BE2C (cell line): ENCODE measurements around the gene PSMC1. TPM values are rescaled to one million over a fixed set of nuclear protein-coding genes. Genes with fewer than 3 reads are reported as not detected.
"Not testable (repeated sequence)": the region's sequence is repeated elsewhere in the genome, so short reads cannot be mapped to it uniquely, and the experiment has no call there.

Experiments used
- DNase-seq: peaks from one replicate; pipeline ENCODE4 v3.0.0-alpha.2; 2020
- H3K27me3 ChIP-seq: fragments of 250-450 bp; sonication (Bioruptor Pico); 2 replicates; pipeline ENCODE4 v1.5.1; 2020; ENCODE audit warnings: mild to moderate bottlenecking
- H3K36me3 ChIP-seq: fragments of 250-450 bp; sonication (Bioruptor Pico); 2 replicates; pipeline ENCODE4 v1.5.1; 2020; ENCODE audit warnings: mild to moderate bottlenecking
- H3K4me1 ChIP-seq: fragments of 250-450 bp; sonication (Bioruptor Pico); 2 replicates; pipeline ENCODE4 v1.5.1; 2020
- H3K4me3 ChIP-seq: 2 replicates; pipeline ENCODE4 v1.5.1; 2011; ENCODE audit warnings: low read depth, low read length
- H3K9me3 ChIP-seq: fragments of 250-450 bp; sonication (Bioruptor Pico); 2 replicates; pipeline ENCODE4 v1.5.1; 2020
- polyA plus RNA-seq: library from polyadenylated mRNA; unstranded; fragments of >200 nt; gene quantifications from one replicate; pipeline ENCODE4 v1.2.1, GENCODE V29; 2012; ENCODE audit warnings: low read depth, missing spikeins; ENCODE audit not compliant: insufficient read length, insufficient read depth
- TF ChIP-seq, protein P1 (sequence below): IDR thresholded peaks from 2 replicates; pipeline ENCODE4 v1.5.1; 2012; ENCODE audit warnings: mild to moderate bottlenecking, low read depth, low read length

The PSMC1 gene
- polyA plus RNA-seq, result 168 TPM

DNA sequence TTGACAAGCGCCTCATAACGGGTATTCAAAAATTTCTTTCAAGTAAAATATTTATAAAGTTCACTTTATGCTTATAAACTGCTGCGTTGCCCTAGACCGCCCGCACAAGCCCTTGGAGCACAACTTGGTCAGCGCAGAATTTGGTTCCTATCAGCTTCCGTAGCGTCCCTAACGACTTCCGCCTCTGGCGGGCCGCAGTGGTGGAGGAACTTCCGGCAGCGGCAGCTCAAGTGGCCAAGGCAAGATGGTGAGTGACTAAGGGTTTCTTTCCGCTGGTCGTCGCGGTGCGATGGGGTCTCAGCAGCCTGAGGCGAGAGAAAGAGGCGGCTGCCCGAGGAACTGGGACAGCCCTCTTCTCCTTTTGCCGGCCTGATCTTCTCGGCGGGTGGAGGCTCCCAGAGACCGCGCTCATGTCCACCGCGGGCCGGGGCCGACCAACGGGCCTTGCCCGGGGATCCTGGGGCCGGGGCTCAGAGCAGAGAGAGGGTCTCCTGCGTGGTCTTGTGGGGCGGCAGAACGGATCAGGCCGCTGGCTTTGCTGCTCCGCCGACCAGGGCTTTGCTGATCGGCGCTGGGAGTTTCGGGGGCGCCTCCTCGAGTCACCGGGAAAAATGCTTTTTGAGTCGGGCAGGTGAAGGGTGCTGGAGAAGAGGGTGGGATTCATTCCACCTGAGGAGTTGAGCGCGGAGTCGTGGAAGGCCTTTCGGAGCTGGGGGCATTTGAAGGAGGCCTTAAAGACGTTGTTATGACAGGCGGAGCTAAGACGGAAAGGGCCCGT is at the start of gene PSMC1:
Gene PSMC1 (plus strand): TSS at position 200 of the 778 bp plus-strand sequence. CDS start 45 bp downstream, at position 245.
- Histone ChIP-seq H3K9me3 (no peaks in the 10 kb centered on the region), H3K27me3 (no peaks in the 10 kb centered on the region), H3K36me3 (peaks cover 41% of the 10 kb centered on the region), H3K4me1 (peaks cover 2% of the 10 kb centered on the region; the same call in 1 of the 2 replicates), H3K4me3 (peak within 1 kb of the TSS; percentile 88)
- peak; percentile 91 for DNase-seq
- TF ChIP-seq, protein P1, sequence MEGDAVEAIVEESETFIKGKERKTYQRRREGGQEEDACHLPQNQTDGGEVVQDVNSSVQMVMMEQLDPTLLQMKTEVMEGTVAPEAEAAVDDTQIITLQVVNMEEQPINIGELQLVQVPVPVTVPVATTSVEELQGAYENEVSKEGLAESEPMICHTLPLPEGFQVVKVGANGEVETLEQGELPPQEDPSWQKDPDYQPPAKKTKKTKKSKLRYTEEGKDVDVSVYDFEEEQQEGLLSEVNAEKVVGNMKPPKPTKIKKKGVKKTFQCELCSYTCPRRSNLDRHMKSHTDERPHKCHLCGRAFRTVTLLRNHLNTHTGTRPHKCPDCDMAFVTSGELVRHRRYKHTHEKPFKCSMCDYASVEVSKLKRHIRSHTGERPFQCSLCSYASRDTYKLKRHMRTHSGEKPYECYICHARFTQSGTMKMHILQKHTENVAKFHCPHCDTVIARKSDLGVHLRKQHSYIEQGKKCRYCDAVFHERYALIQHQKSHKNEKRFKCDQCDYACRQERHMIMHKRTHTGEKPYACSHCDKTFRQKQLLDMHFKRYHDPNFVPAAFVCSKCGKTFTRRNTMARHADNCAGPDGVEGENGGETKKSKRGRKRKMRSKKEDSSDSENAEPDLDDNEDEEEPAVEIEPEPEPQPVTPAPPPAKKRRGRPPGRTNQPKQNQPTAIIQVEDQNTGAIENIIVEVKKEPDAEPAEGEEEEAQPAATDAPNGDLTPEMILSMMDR, result no peak

DNA sequence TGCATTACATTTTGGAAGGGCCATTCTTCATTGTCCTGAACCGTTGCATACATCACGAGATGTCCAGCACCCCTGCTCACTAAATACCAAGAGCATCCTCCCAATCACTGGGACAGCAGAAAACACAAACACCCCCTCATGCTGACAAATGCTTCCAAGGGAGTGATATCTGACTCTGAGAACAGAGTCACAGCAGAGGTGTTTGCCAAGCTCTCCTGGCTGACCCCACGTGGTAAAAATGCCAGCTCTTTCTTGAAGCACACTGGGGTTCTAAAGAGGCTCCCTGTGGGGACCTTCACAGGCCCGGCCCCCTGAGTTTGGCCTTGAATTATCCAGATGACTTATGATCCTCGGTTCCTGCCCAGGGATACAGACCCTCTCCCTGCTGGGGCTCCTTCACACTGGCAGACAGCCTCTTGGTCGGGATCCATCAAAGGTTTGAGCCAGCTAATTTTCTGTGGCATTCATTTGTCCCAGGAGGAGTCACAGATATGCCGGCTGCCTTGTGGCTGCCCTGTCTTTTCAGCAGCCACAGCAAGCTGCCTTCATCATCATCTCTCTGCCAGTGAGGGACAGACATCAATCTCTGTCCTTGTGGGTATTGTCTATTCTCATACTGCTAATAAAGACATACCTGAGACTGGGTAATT is 43.1 kb upstream of the PSMC1 start:
- no peak for DNase-seq
- Histone ChIP-seq H3K4me1 (no peaks in the 10 kb centered on the region), H3K4me3 (no peak overlapping the region), H3K27me3 (no peaks in the 10 kb centered on the region), H3K36me3 (no peaks in the 10 kb centered on the region), H3K9me3 (peaks cover 2% of the 10 kb centered on the region; the same call in 1 of the 2 replicates)
- TF ChIP-seq, protein P1, result no peak

DNA sequence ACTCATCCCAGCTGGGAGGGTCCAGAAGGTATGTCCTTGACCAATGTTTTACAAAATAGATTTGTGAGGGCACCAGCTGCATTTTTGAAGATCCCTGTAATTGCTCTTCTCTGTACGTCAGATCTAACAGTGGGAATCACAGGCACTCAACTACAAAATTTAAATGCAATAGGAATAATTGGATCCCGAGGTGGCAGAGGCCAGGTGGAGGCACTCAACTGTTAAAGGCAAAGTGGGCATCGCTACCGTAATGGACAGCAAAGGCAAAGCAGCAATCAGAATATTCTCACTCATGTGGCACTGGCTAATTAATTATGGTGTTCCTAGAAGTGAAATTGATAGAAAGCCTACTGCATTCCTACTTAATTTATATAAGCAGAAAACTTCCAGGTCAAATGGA is 27.9 kb upstream of the PSMC1 start:
- no peak for DNase-seq
- Histone ChIP-seq H3K27me3 (no peaks in the 10 kb centered on the region), H3K9me3 (no peaks in the 10 kb centered on the region), H3K4me3 (no peak overlapping the region), H3K36me3 (no peaks in the 10 kb centered on the region), H3K4me1 (no peaks in the 10 kb centered on the region)
- TF ChIP-seq, protein P1, result no peak

DNA sequence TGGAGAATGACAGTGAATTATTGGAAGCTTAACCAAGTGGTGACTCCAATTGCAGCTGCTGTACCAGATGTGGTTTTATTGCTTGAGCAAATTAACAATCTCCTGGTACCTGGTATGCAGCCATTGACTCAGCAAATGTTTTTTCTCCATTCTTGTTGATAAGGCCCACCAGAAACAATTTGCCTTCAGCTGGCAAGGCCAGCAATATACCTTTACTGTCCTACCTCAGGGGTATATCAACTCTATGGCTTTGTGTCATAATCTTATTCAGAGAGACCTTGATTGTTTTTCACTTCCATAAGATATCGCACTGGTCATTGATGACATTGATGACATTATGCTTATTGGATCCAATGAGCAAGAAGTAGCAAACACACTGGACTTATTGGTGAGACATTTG is 26.4 kb upstream of the PSMC1 start:
- not testable (repeated sequence) for H3K27me3 ChIP-seq, H3K36me3 ChIP-seq, H3K9me3 ChIP-seq, H3K4me1 ChIP-seq, H3K4me3 ChIP-seq, DNase-seq

DNA sequence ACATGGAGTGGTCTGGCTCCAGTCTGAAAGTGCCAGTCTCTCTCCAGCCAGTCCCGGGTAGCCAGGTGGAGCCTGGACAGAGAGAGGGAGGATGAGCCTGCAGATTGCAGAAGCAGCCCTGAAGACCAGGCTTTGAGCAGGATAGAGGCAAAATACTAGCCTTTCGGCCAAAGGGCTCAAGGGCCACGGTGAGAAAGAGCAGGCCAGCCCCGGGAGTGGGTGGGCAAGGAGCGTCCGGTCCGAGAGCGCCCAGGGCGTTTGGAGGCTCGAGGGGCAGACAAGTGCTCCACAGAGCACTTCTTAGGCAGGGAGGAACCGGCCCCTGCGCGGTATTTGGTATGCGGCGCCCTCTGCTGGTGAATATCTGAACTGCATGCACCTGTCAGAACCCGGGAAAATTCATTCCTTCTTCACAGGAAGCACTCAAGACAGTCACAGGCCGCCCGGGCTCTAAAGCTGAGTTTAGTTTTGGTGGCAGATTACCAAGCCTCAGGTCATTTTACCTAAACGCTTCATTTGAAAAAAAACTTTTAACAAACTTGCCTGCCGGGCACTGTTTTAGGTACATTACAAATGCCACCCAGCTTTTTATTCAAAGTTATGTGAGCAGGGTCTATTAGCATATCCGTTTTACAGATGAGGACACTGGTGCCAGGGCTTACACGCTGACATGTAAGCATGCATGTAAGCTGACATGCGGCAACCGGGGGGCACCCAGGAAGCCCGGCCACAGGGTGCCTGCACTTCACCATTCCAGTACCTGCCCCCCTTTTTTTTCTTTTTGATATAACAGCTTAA is 21.0 kb upstream of the PSMC1 start:
- peak overlapping the region; percentile 15; the same call in 1 of the 2 replicates for H3K4me3 ChIP-seq
- H3K36me3 ChIP-seq, result no peaks in the 10 kb centered on the region
- DNase-seq, result peak; percentile 71
- no peaks in the 10 kb centered on the region for H3K4me1 ChIP-seq
- peaks cover 9% of the 10 kb centered on the region; the same call in 1 of the 2 replicates for H3K9me3 ChIP-seq
- no peaks in the 10 kb centered on the region for H3K27me3 ChIP-seq
- TF ChIP-seq, protein P1, result peak; percentile 88

DNA sequence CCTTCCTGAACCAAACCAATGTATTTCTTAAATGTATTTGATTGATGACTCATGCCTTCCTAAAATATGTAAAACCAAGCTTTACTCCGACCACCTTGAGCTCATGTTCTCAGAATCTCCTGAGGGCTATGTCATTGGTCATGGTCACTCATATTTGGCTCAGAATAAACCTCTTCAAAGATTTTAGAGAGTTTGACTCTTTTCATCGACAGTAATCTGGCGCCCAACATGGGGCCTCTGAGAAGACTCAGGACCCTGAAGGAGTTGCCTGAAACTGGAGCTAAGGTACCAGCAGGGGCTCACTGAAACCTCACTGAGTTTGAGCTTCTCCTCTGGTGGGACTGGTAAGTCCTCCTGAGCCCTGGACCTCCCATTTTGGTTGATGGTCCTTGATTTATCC is 17.2 kb upstream of the PSMC1 start:
- H3K9me3 ChIP-seq, result peaks cover 11% of the 10 kb centered on the region
- DNase-seq, result no peak
- no peaks in the 10 kb centered on the region for H3K4me1 ChIP-seq
- TF ChIP-seq, protein P1, result no peak
- H3K36me3 ChIP-seq, result no peaks in the 10 kb centered on the region
- H3K27me3 ChIP-seq, result no peaks in the 10 kb centered on the region
- H3K4me3 ChIP-seq, result no peak overlapping the region
